HT-29 (cell line): ENCODE results near the gene FCHSD1. TPM values are rescaled to one million over a fixed set of nuclear protein-coding genes. Genes with fewer than 3 reads are reported as not detected.
A peak's percentile ranks its signal among the peaks of the same experiment; 100 is the strongest.
"Not testable (repeated sequence)": the region's sequence is repeated elsewhere in the genome, so short reads cannot be mapped to it uniquely, and the experiment has no call there.

Experiments used
- DNase-seq: peaks from one replicate; pipeline ENCODE4 v3.0.0-alpha.2; 2015; ENCODE audit warnings: low spot score
- total RNA-seq: library from RNA; depleted of rRNA; stranded (reverse); fragments of >200 nt; shearing (Covaris generic); gene quantifications from 2 replicates; pipeline ENCODE4 v1.2.3, GENCODE V29; 2014

FCHSD1 gene
- total RNA-seq, 1 experiment from 2014 or later = 30.6 TPM

- peak; percentile 80 for DNase-seq
These were observed 33.0 kb downstream of the FCHSD1 start for GRCh38 chr5:141618030-141618803.

DNA sequence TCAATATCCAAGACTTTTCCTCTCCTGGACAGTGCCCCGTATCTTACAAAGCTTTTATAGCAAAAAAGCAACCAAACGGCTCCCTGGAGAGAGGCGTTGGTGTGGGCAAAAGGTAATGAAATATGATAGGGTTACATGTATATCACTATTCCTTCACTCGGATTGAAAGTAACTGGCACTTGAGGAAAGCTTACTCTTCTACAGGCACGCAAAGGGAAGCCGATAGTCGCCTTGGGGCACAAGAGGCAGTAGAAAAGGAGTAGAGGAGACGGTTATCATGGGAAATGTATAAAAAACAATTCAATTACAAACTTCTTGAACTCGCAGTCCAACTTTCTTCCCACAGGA is 33.6 kb downstream of the FCHSD1 start:
- no peak for DNase-seq

GRCh38 chr5:141617128-141617527 is 34.1 kb downstream of the FCHSD1 start:
- DNase-seq = no peak

DNA sequence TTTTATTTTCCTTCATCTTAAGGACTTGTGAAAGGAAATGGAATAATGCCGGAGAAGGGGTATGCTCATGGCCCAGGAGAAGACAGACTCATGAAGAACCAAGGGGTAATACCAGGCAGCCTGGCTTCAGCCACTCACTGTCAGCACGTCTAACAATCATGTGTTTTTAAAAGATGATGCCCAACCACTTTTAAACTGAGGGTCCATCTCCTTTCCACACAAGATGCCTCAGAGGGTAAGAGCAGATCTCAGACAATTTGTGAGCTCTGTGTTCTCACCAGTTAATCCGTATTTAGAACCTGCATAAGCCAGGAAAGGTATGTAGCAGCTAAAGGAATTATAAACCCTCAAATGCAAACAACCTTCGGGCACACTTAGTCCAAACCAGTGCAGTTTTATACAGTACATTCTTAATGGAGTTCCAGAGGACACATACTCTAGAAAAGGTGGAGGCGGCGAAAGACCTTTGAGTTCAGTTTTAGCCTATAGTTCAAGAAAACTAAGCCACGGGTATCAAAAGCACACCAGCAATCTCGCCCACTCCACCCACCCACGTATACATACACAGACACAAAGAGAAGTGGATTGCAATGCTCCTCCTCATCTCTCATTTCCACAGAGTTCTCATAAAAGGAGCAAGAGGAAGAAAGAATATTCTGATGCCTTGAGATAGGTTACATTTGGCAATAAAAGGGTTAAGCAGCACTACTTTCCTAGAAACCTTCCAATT is 35.1 kb downstream of the FCHSD1 start:
- DNase-seq = no peak

GRCh38 chr5:141613344-141613743 is 37.9 kb downstream of the FCHSD1 start:
- DNase-seq = no peak

DNA sequence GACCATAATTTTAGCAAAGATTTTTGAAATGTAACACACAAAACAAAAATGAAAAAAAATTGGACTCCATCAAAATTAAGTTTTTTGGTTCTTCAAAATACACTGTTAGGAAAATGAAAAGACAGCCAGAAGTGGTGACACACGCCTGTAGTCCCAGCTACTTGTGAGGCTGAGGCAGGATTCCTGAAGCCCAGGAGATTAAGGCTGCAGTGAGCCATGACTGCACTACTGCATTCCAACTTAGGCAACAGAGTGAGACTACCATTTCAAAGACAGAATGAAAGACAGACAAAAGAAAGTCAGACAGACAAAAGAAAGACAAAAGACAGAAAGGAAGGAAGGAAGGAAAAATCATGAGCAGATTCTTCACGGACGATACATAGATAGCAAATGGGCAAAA is 39.9 kb downstream of the FCHSD1 start:
- DNase-seq = no peak

GRCh38 chr5:141609921-141610320 is 41.3 kb downstream of the FCHSD1 start:
- DNase-seq = not testable (repeated sequence)

DNA sequence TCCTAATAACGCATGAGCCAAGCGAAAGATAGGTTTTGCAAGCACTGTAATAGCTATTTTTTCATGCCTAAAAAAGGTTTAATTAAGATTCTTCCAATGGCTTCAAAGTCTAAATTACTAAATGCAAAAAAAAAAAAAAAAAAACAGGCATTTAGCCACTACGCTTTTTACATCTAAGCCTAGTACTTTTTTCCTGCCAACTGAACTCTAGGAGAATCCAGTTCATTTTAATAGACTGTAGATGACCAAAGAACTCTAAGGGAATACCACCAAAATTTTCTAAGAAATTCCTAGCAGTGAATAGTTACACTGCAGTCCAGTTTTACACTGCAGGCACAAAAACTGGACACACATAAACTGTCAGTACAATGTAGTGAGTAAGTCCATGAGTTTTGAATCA is 42.2 kb downstream of the FCHSD1 start:
- DNase-seq = no peak

DNA sequence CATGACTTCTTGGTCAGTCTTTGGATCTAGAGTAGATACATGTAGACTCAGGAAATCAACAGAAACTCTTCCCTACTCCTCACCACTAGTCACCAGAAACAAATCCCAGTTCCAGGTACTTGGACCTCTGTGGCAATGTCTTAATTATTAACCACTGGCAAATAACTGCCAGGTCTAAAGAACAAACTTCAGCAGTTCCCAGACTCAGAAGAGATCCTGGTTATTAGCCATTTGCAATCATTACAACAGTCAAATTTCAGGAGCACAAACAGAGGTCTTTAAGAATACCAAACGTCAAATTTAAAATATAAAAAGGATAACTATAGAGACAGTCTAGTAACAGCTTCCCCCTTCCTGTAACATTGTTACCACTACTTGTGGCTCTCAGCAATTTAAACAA is 42.7 kb downstream of the FCHSD1 start:
- DNase-seq = peak; percentile 43

DNA sequence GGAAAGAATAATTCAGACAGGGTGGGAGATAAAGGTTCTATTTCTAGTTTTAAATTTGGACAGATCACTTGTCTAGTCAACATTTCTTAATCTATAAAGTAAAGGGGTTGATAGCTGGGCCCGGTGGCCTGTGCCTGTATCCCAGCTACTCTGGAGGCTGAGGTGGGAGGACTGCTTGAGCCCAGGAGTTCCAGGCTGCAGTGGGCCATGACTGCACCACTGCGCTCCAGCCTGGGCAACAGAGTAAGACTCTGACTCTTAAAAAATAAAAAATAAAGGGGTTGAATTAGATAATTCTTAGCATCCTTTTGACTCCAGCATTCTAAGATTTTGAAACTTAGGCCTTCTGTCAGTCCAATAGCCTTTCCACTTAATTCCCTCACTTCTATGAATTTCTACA is 43.2 kb downstream of the FCHSD1 start:
- no peak for DNase-seq

- no peak for DNase-seq
These were observed 45.5 kb downstream of the FCHSD1 start for GRCh38 chr5:141605523-141606277.

DNA sequence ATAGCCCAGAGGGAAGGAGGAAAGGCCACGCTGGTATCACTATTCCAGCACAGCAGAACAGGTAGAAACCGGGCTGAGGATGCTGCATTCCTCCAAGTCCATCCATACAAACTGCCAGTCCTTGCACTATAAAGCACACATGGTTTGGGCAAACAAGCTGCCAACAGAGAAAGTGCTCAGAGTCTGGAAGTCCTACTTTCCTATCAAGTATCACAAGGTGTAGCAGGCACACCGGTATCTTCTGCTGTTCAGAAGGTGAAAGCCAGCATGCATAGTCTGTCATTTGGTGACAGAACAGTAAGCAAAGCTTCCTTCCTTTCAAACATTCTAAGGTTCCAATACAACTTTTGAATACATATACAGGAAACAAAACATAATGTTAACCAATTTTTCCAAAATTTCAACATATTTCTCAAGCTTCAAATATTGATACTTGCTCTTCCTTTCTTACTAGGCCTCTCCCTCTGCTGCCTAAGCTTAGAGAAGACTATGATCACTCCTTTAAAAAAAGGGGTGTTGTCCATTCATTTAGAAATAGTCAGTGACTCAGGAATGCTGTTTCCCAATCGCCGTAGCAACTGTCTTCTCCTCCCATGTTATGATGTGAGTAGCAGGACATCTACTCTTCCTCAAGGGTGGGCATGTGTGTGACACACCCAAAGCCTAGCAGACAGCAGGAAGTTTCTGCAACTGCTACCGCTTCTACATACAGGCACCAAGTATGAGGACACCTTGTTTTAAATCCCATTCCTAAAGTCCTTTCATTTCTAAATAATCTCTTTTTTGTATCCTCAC is 47.1 kb downstream of the FCHSD1 start:
- peak; percentile 71 for DNase-seq

DNA sequence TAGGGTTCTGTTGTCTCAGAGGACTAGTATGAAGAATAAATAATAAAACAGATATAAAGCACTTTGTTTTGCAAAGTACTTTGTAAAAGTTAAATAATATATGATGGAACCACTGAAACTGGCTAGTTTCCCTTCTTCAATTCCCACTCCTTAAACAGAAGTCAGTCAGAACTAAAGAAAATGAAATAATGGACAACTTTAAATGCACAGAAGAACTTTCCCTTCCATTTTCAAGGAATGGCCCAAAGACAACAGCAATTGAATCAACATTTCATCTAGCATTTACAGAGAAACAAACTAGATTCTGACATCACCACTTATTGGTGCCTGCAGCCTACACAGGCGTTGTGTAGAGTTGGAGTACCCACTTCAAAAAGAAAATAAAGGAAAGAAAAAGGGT is 48.6 kb downstream of the FCHSD1 start:
- DNase-seq = no peak

DNA sequence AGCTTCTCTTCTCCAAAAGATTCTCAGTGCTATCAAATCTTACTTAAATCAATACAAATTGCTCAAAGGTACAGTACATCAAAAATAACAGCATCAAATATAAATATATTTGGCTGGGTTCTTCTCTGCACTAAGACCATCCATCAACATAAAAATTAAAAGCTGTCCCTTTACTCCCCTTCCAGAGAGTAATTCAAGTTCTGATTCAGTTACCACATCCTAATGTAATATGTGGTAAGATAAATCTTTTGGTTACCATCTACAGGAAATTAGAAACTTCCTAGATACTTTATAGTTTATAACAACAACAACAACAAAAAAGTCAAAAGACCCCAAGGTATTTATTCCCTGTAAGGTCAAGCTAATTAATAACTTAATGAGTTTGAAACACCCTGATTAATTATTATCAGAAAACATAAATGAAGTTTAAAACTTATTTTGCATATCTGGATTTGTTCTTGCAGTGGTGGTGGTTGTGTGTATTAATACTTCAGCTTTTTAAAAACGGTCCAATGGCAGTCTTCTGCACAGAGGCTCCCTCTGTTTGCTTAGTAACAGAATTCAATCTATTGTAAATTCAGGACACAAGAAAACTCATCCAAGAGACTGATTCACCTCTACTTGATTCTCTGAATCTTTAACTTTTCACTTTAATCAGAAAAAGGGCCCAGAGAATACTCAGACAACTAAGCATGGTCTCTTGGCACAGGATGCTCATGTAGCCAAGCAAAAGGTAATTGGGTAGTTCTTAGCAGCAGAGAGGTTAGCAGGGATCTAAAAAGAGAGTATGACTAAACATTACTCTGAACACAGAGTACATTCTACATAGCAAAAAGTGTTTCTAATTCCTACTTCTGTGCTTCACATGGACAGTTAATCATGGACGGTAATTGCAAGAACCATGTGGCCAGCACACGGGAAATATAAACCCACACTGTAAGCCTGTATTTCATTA is 52.5 kb downstream of the FCHSD1 start:
- no peak for DNase-seq

GRCh38 chr5:141597814-141598213 is 53.4 kb downstream of the FCHSD1 start:
- DNase-seq = no peak

GRCh38 chr5:141597394-141597793 is 53.8 kb downstream of the FCHSD1 start:
- no peak for DNase-seq

DNA sequence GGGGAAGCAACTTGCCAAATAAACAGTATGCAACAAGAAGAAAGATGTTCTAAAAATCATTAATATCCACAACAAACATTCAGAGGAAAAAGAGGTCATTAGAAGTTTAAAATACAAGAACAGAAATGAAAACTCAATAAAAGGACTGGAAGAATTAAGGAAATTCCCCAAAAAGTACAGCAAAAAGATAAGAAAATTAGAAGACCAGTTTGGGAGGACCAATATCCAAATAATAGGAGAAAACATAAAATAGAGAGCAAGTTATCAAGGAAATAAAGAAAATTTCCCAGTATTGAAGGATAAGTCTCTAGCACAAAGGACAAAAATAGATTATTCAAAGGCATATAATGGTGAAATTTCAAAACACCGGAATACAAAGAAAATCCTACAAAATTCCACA is 54.4 kb downstream of the FCHSD1 start:
- DNase-seq = no peak

DNA sequence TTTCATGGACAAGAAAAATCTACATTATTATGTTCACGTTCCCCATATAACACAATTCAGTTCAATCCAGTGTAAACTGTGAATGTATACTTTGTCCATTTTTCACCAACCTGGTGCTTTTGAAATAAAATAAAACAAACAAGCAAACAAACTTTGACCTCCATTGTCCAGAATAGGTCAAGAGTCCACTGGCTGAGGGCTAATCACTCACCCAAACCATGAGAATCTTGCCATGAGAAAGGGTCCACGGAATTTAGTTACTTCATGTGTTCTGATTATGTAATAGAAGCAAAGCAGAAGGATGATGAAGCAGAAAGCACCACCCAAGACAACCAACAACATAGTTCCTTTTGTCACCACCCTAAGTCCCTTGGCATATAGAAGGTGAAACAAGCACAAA is 61.1 kb downstream of the FCHSD1 start:
- DNase-seq = no peak
